ENCODE results near the gene KRT71. TPM values are rescaled to one million over a fixed set of nuclear protein-coding genes. Genes with fewer than 3 reads are reported as not detected.
A peak's percentile ranks its signal among the peaks of the same experiment; 100 is the strongest.

KRT71 gene
- total RNA-seq, 4 donors from 2014 or later = not detected

DNA sequence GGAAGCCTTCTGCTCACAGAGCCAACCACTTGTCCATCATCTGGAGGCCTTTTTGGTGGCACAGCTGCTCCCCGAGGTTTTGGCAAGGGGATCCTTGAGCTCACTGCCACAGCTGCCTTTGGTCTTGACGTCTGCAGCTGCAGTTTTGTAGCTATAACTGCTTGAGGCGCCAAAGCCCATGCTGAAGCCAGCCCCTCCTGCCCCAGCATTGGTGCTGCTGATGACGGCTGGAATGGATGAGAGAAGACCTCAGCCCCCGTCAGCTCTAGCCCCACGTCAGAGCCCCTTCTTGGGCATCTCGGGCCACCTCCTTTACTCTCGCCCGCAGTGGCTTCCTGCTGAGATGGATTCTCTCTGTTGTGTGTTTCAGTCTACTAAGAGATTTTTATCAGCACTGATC is 33.0 kb upstream of the KRT71 start:
- TF ChIP-seq, protein P1, sequence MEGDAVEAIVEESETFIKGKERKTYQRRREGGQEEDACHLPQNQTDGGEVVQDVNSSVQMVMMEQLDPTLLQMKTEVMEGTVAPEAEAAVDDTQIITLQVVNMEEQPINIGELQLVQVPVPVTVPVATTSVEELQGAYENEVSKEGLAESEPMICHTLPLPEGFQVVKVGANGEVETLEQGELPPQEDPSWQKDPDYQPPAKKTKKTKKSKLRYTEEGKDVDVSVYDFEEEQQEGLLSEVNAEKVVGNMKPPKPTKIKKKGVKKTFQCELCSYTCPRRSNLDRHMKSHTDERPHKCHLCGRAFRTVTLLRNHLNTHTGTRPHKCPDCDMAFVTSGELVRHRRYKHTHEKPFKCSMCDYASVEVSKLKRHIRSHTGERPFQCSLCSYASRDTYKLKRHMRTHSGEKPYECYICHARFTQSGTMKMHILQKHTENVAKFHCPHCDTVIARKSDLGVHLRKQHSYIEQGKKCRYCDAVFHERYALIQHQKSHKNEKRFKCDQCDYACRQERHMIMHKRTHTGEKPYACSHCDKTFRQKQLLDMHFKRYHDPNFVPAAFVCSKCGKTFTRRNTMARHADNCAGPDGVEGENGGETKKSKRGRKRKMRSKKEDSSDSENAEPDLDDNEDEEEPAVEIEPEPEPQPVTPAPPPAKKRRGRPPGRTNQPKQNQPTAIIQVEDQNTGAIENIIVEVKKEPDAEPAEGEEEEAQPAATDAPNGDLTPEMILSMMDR (IDR thresholded peaks at IDR 0.05) = no peak
- TF ChIP-seq POLR2A (IDR thresholded peaks at IDR 0.05) = no peak
- H3K9me3 ChIP-seq = no peaks in the 10 kb centered on the region
- no peak for DNase-seq
- H3K27ac ChIP-seq = no peak overlapping the region
- H3K4me3 ChIP-seq = no peak overlapping the region
- no peaks in the 10 kb centered on the region for H3K36me3 ChIP-seq
- 72 to 74% methylated on average over 8 to 9 of the region's 9 CpGs for WGBS, 2 donors
- no peaks in the 10 kb centered on the region for H3K27me3 ChIP-seq
- H3K4me1 ChIP-seq = peaks cover 12 to 24% (median 18%) of the 10 kb centered on the region in 3 donors
- intact Hi-C loops (cut with DNase I) = no loop called here

- no peak overlapping the region for H3K27ac ChIP-seq
- H3K4me3 ChIP-seq = no peak overlapping the region
- no peaks in the 10 kb centered on the region for H3K9me3 ChIP-seq
- no peak for DNase-seq
- WGBS, 2 donors = 87 to 90% methylated on average over 3 of the region's 3 CpGs
- H3K27me3 ChIP-seq = no peaks in the 10 kb centered on the region
- peaks cover 17 to 33% (median 20%) of the 10 kb centered on the region in 3 donors for H3K4me1 ChIP-seq
- H3K36me3 ChIP-seq = no peaks in the 10 kb centered on the region
- intact Hi-C loops (cut with DNase I) = no loop called here
- TF ChIP-seq POLR2A (IDR thresholded peaks at IDR 0.05) = no peak
- TF ChIP-seq, protein P1 (IDR thresholded peaks at IDR 0.05) = no peak
Measured at GRCh38 chr12:52585066-52585465, 32.1 kb upstream of the KRT71 start.

DNA sequence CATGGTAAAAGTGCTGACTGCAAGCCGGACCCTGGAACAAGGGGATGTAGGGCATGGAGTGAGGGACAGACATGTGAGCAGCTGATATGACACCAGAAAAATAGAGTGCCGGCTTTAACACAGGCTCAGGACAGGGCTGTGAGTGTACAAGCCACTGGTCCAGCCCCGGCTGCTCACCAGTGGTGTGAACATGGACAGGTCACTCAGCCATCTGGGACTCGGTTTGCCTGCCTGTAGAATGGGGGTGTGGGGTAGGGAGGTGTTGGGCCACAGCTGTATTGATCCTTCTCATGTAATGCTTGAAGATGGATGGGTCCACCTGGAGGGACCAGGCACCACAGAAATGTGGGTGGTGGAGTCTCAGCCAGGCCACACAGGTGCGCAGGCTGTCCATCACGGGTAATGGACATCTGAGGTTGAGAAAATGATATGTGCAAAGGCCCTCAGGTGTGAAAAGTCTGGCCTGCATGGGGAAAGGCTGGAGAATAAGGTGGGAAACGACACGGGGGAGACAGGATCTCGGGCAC is 31.3 kb upstream of the KRT71 start:
- H3K36me3 ChIP-seq = no peaks in the 10 kb centered on the region
- DNase-seq = no peak
- H3K4me1 ChIP-seq = peaks cover 24 to 41% (median 25%) of the 10 kb centered on the region in 3 donors
- H3K4me3 ChIP-seq = no peak overlapping the region
- H3K27ac ChIP-seq = no peak overlapping the region
- no peaks in the 10 kb centered on the region for H3K9me3 ChIP-seq
- no peaks in the 10 kb centered on the region for H3K27me3 ChIP-seq
- 86 to 96% methylated on average over 9 of the region's 9 CpGs for WGBS, 2 donors
- intact Hi-C loops (cut with DNase I) = loop anchor here (5.0 kb wide), 1 partner anchor 293 kb away; no protein-coding TSS in a partner anchor
- TF ChIP-seq POLR2A (IDR thresholded peaks at IDR 0.05) = no peak
- TF ChIP-seq, protein P1 (IDR thresholded peaks at IDR 0.05) = no peak

DNA sequence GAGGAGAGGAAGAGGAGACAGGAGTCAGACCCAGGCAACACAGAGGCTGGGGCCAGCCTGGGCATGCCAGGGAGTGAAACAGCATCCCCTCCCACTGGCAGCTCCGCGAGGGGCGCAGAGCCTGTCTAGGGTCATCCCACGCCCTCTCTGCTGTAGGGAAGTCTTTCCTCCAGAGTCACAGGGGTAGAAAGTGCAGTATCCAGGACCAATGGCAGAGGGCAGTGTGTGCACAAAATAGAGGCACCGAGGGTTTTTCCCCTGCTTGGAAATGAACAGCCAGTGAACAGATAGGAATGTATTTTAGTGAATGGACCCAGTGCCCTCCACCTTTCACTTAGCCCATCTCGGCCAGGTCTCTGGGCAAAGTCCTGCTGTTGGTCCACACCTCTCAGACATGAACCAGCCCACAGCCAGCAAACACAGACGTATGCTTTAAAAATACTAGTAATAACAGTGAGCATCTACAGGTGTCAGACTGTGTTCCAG is 30.1 kb upstream of the KRT71 start:
- Histone ChIP-seq H3K4me3 (no peak overlapping the region), H3K36me3 (no peaks in the 10 kb centered on the region), H3K4me1 (peaks cover 25 to 53% (median 27%) of the 10 kb centered on the region in 3 donors), H3K9me3 (no peaks in the 10 kb centered on the region), H3K27me3 (no peaks in the 10 kb centered on the region), H3K27ac (peak overlapping the region; percentile 74 to 83 (median 77))
- TF ChIP-seq, protein P1 (IDR thresholded peaks at IDR 0.05) = peak in 5 of 6 experiments; percentile 52 to 87 (median 80)
- TF ChIP-seq POLR2A (IDR thresholded peaks at IDR 0.05) = no peak
- DNase-seq = no peak
- 13% methylated on average over 4 of the region's 7 CpGs for WGBS, 2 donors
- intact Hi-C loops (cut with DNase I) = loop anchor here (5.0 kb wide), 1 partner anchor 294 kb away; no protein-coding TSS in a partner anchor

DNA sequence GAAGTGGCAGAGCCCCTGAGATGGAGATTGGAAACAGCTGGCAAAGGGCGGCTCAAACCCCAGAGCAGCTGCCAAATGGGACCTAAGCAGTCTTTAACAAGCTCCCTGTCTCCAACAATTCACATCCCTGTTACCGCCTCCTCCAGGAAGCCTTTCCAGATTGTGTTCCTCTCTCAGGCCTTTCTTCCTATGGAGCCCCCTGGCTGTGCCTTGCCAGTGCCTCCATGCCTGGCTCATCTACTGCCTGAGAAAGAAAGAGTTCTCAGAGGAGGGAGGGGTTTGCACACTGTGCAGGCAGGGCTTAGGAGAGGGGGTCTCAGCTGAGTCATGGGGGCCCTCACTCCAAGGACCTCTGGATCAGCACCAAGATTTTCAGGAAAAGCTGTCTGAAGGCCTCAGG is 29.5 kb upstream of the KRT71 start:
- intact Hi-C loops (cut with DNase I) = loop anchor here (5.0 kb wide), 1 partner anchor 295 kb away; no protein-coding TSS in a partner anchor
- H3K4me3 ChIP-seq = no peak overlapping the region
- 63% methylated on average over 1 to 2 of the region's 2 CpGs for WGBS, 2 donors

More for the DNA sequence above, 29.5 kb upstream of the KRT71 start:
- Histone ChIP-seq H3K27me3 (no peaks in the 10 kb centered on the region), H3K36me3 (no peaks in the 10 kb centered on the region), H3K9me3 (no peaks in the 10 kb centered on the region), H3K4me1 (peaks cover 25 to 59% (median 27%) of the 10 kb centered on the region in 3 donors), H3K27ac (peak overlapping the region; percentile 74 to 83 (median 77))
- DNase-seq = no peak
- no peak for TF ChIP-seq POLR2A (IDR thresholded peaks at IDR 0.05)
- TF ChIP-seq, protein P1 (IDR thresholded peaks at IDR 0.05) = no peak
